K562 (cell line): ENCODE results near the gene ASPA. TPM values are rescaled to one million over a fixed set of nuclear protein-coding genes. Genes with fewer than 3 reads are reported as not detected.

Experiments
- FOXP4 ChIP-seq: sonication (generic); formaldehyde crosslinking; IDR thresholded peaks from 2 replicates; pipeline ENCODE4 v1.8.0; 2022; ENCODE audit warnings: mild to moderate bottlenecking, missing genetic modification reagents, borderline replicate concordance
- HDAC6 ChIP-seq: IDR thresholded peaks from 2 replicates; pipeline ENCODE4 v1.6.1; 2012; ENCODE audit warnings: low read depth, mild to moderate bottlenecking, control low read depth, inconsistent platforms, low read length, moderate library complexity
- MNT ChIP-seq, 2 experiments: fragments of 450-650 bp; conservative IDR thresholded peaks; 2 replicates each; pipeline ENCODE4 v1.6.1; 2017; ENCODE audit warnings: mild to moderate bottlenecking in 2 of 2, moderate library complexity in 2 of 2
- PATZ1 ChIP-seq: fragments of 250-450 bp; sonication (Bioruptor Pico); IDR thresholded peaks from 2 replicates; pipeline ENCODE4 v1.5.0; 2020; ENCODE audit warnings: mild to moderate bottlenecking, borderline replicate concordance
- RERE ChIP-seq: sonication (generic); formaldehyde crosslinking; IDR thresholded peaks from 2 replicates; pipeline ENCODE4 v1.8.0; 2023; ENCODE audit warnings: missing genetic modification reagents, mild to moderate bottlenecking, borderline replicate concordance
- THAP7 ChIP-seq: fragments of 250-450 bp; sonication (Bioruptor Pico); IDR thresholded peaks from 2 replicates; pipeline ENCODE4 v1.5.0; 2021
- polyA plus RNA-seq, 8 experiments: library from polyadenylated mRNA; depleted of rRNA in 4 of 8; stranded (reverse) in 5 of 8; unstranded in 3 of 8; fragments of >200 nt; fragmentation: Nextera tagmentation in 2 of 8; fragmentation: Illumina TruSeq in 1 of 8; extraction: Ambion mirVana in 2 of 8; extraction: Trizol in 1 of 8; gene quantifications; 2 replicates each; pipeline versions ENCODE4 v1.2.1 to v1.2.3, GENCODE V29; 2011 to 2014; ENCODE audit warnings: inconsistent platforms in 1 of 8, missing spikeins in 1 of 8
- total RNA-seq, 7 experiments: library from RNA; depleted of rRNA in 6 of 7; stranded (reverse); fragments of >200 nt in 6 of 7; fragmentation: Illumina TruSeq in 2 of 7; extraction: Trizol in 2 of 7; gene quantifications; 2 replicates each; pipeline versions ENCODE4 v1.2.1 to v1.2.3, GENCODE V29; 2011 to 2021; ENCODE audit warnings: low replicate concordance in 1 of 7

Gene ASPA
- total and polyA plus RNA-seq, 9 of the 15 experiments (the other 6 are each of a cell fraction or from before 2014, with no cell fraction given): not detected

- TF ChIP-seq RERE (CRISPR knock-in tag): no peak
- no peak for TF ChIP-seq HDAC6
- no peak for TF ChIP-seq FOXP4 (CRISPR knock-in tag)
- no peak for TF ChIP-seq THAP7 (CRISPR knock-in tag)
- TF ChIP-seq MNT (conservative IDR thresholded peaks at IDR 0.05): no peak
- no peak for TF ChIP-seq PATZ1 (CRISPR knock-in tag)
Observed at GRCh38 chr17:3533752-3534151, 58.0 kb downstream of the ASPA start (continued).
